T-helper 1 cell treated with Interleukin-12 subunit alpha and Interleukin-12 subunit beta and Interleukin-4 antibody, amounts not matched to agents 30 ng/mL and 1 ng/mL, for 36 hours (primary cell): Measurements from ENCODE around the gene CELF2. TPM values are rescaled to one million over a fixed set of nuclear protein-coding genes. Genes with fewer than 3 reads are reported as not detected.

ENCODE experiments used
- intact Hi-C: fragments of 100-400 bp; cut with micrococcal nuclease; formaldehyde crosslinking; loops from one replicate; pipeline ENCODE4 v1.15.1; 2024
- total RNA-seq: library from RNA; stranded (reverse); gene quantifications from 2 replicates; pipeline ENCODE4 v1.2.3, GENCODE V29; 2022

The CELF2 gene
- total RNA-seq, 1 donor from 2014 or later = 155 TPM

GRCh38 chr10:11261687-11262493 lies 244.2 kb downstream of the CELF2 start:
- intact Hi-C loops = loop anchor here (10.0 kb wide), 1 partner anchor 247 kb away; the partner anchor contains the start of gene CELF2

GRCh38 chr10:11262494-11263345 lies 245.0 kb downstream of the CELF2 start:
- intact Hi-C loops = loop anchor here (10.0 kb wide), 1 partner anchor 248 kb away; the partner anchor contains the start of gene CELF2

GRCh38 chr10:11263767-11264166 lies 246.1 kb downstream of the CELF2 start:
- intact Hi-C loops = loop anchor here (10.0 kb wide), 1 partner anchor 249 kb away; the partner anchor contains the start of gene CELF2

- intact Hi-C loops = loop anchor here (10.0 kb wide), 1 partner anchor 250 kb away; the partner anchor contains the start of gene CELF2
Measured at GRCh38 chr10:11264296-11265048, 246.8 kb downstream of the CELF2 start.

- intact Hi-C loops = loop anchor here (10.0 kb wide), 1 partner anchor 251 kb away; the partner anchor contains the start of gene CELF2
Measured at GRCh38 chr10:11265484-11265883, 247.8 kb downstream of the CELF2 start.

GRCh38 chr10:11266426-11266825 lies 248.8 kb downstream of the CELF2 start:
- intact Hi-C loops = loop anchor here (10.0 kb wide), 1 partner anchor 252 kb away; the partner anchor contains the start of gene CELF2

GRCh38 chr10:11270135-11270857 lies 252.6 kb downstream of the CELF2 start:
- intact Hi-C loops = loop anchor here (1.0 to 2.0 kb wide), 3 partner anchors 91 to 202 kb away; no protein-coding TSS in a partner anchor

- intact Hi-C loops = loop anchor here (1.0 to 2.0 kb wide), 3 partner anchors 92 to 201 kb away; no protein-coding TSS in a partner anchor
Measured at GRCh38 chr10:11270858-11271179, 253.1 kb downstream of the CELF2 start.

GRCh38 chr10:11272915-11273389 lies 255.3 kb downstream of the CELF2 start:
- intact Hi-C loops = no loop called here

- intact Hi-C loops = no loop called here
Measured at GRCh38 chr10:11274452-11274851, 256.8 kb downstream of the CELF2 start.

- intact Hi-C loops = no loop called here
Measured at GRCh38 chr10:11275651-11276050, 258.0 kb downstream of the CELF2 start.

- intact Hi-C loops = no loop called here
Measured at GRCh38 chr10:11276449-11276990, 258.8 kb downstream of the CELF2 start.

GRCh38 chr10:11279314-11279713 lies 261.6 kb downstream of the CELF2 start:
- intact Hi-C loops = no loop called here

GRCh38 chr10:11280187-11280932 lies 262.7 kb downstream of the CELF2 start:
- intact Hi-C loops = no loop called here

- intact Hi-C loops = no loop called here
Measured at GRCh38 chr10:11282156-11282555, 264.5 kb downstream of the CELF2 start.

GRCh38 chr10:11282661-11283060 lies 265.0 kb downstream of the CELF2 start:
- intact Hi-C loops = no loop called here

- intact Hi-C loops = no loop called here
Measured at GRCh38 chr10:11284291-11285085, 266.8 kb downstream of the CELF2 start.

GRCh38 chr10:11285171-11285570 lies 267.5 kb downstream of the CELF2 start:
- intact Hi-C loops = no loop called here
